Transverse colon (tissue), 4 donors: Measurements from ENCODE around the gene AOAH.

Experiments used
- POLR2AphosphoS5 ChIP-seq, 3 donors: sonication (generic); formaldehyde crosslinking; IDR thresholded peaks; one replicate each; pipeline ENCODE4 v1.6.1; 2016; ENCODE audit warnings: antibody characterized with exemption in 3 of 3
- TF ChIP-seq, protein P1 (sequence below), 5 experiments: fragments of 200-600 bp in 3 of 5; fragments of 450-650 bp in 2 of 5; sonication (generic) in 3 of 5; IDR thresholded peaks; 1 replicate in 2 of 5; 2 replicates in 3 of 5; pipeline ENCODE4 v1.5.1; 2016 to 2017; ENCODE audit warnings: antibody characterized with exemption in 5 of 5, inconsistent platforms in 3 of 5, mild to moderate bottlenecking in 2 of 5, moderate library complexity in 1 of 5

DNA sequence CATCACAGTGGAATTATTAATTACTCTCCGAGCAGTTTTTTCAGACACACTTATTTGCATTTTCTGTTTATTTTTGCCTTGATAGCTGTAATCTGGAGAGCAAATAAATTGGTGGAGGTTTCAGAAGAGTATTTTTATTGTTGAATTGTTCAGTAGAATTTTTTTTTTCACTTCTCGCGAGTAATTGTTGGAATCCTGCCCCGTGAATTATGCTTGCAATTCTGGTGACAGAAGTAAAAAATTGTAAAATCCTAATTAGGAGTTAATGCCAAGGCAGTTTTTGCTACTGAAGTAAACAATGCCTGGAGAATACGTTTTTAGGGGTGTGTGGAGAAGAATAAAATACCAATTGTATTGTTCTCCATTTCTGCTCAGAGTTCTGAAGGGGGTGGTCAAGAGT lies 88.2 kb downstream of the AOAH start:
- TF ChIP-seq, protein P1, sequence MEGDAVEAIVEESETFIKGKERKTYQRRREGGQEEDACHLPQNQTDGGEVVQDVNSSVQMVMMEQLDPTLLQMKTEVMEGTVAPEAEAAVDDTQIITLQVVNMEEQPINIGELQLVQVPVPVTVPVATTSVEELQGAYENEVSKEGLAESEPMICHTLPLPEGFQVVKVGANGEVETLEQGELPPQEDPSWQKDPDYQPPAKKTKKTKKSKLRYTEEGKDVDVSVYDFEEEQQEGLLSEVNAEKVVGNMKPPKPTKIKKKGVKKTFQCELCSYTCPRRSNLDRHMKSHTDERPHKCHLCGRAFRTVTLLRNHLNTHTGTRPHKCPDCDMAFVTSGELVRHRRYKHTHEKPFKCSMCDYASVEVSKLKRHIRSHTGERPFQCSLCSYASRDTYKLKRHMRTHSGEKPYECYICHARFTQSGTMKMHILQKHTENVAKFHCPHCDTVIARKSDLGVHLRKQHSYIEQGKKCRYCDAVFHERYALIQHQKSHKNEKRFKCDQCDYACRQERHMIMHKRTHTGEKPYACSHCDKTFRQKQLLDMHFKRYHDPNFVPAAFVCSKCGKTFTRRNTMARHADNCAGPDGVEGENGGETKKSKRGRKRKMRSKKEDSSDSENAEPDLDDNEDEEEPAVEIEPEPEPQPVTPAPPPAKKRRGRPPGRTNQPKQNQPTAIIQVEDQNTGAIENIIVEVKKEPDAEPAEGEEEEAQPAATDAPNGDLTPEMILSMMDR (IDR thresholded peaks at IDR 0.05): no peak
- no peak for TF ChIP-seq POLR2AphosphoS5 (IDR thresholded peaks at IDR 0.05)
